CD14-positive monocyte (primary cell): Measurements from ENCODE around the gene CPE. TPM values are rescaled to one million over a fixed set of nuclear protein-coding genes. Genes with fewer than 3 reads are reported as not detected.

Experiments
- DNase-seq, 3 donors: peaks; one replicate each; pipeline ENCODE4 v3.0.0-alpha.2; 2011 to 2022
- H2AFZ ChIP-seq: 2 replicates; pipeline ENCODE4 v1.6.0; 2012; ENCODE audit warnings: mild to moderate bottlenecking, low read depth, low read length, inconsistent platforms; ENCODE audit not compliant: insufficient read depth, poor library complexity, severe bottlenecking
- H3K27ac ChIP-seq, 2 donors: 1 replicate in 1 of 2; 2 replicates in 1 of 2; pipeline ENCODE4 v1.5.1; 2012 to 2013; ENCODE audit warnings: low read length in 2 of 2, control low read depth in 1 of 2, inconsistent platforms in 1 of 2, low read depth in 1 of 2, mild to moderate bottlenecking in 1 of 2
- H3K27me3 ChIP-seq, 2 donors: one replicate each; pipeline versions ENCODE4 v1.6.0 to v1.6.1; 2011 to 2013; ENCODE audit warnings: low read length in 2 of 2; ENCODE audit not compliant: control insufficient read depth in 2 of 2, insufficient read depth in 2 of 2
- H3K36me3 ChIP-seq, 2 donors: replicated peaks in 1 of 2; 1 replicate in 1 of 2; 2 replicates in 1 of 2; pipeline versions ENCODE4 v1.5.1 to v1.6.1; 2012 to 2013; ENCODE audit warnings: low read length in 2 of 2, control low read depth in 1 of 2, inconsistent platforms in 1 of 2, mild to moderate bottlenecking in 1 of 2; ENCODE audit not compliant: insufficient read depth in 2 of 2, control insufficient read depth in 1 of 2
- H3K4me1 ChIP-seq, 2 donors: 1 replicate in 1 of 2; 2 replicates in 1 of 2; pipeline versions ENCODE4 v1.5.1 to v1.6.1; 2012 to 2013; ENCODE audit warnings: low read length in 2 of 2, control low read depth in 1 of 2, inconsistent platforms in 1 of 2, mild to moderate bottlenecking in 1 of 2, moderate library complexity in 1 of 2; ENCODE audit not compliant: insufficient read depth in 2 of 2, control insufficient read depth in 1 of 2
- H3K4me2 ChIP-seq: replicated peaks from 2 replicates; pipeline ENCODE3; 2012; ENCODE audit warnings: low read length, moderate library complexity, mild to moderate bottlenecking; ENCODE audit not compliant: poor library complexity, severe bottlenecking; ENCODE audit errors: extremely low read depth
- H3K4me3 ChIP-seq, 3 experiments: fragments of 200-600 bp in 1 of 3; sonication (generic) in 1 of 3; replicated peaks in 1 of 3; 1 replicate in 2 of 3; 2 replicates in 1 of 3; pipeline ENCODE4 v1.5.1; 2011 to 2013; ENCODE audit warnings: low read length in 3 of 3, mild to moderate bottlenecking in 3 of 3, control low read depth in 2 of 3, low read depth in 2 of 3, inconsistent platforms in 1 of 3, moderate library complexity in 1 of 3
- H3K79me2 ChIP-seq: 2 replicates; pipeline ENCODE4 v1.6.0; 2012; ENCODE audit warnings: mild to moderate bottlenecking, control low read depth, inconsistent platforms, low read length, moderate library complexity; ENCODE audit not compliant: insufficient read depth
- H3K9ac ChIP-seq: 2 replicates; pipeline ENCODE4 v1.6.0; 2017; ENCODE audit warnings: low read length, mild to moderate bottlenecking; ENCODE audit not compliant: insufficient read depth, poor library complexity, severe bottlenecking
- H3K9me3 ChIP-seq, 2 donors: replicated peaks in 1 of 2; 1 replicate in 1 of 2; 2 replicates in 1 of 2; pipeline versions ENCODE4 v1.5.1 to v1.6.1; 2012 to 2013; ENCODE audit warnings: low read length in 2 of 2, control low read depth in 1 of 2; ENCODE audit not compliant: control insufficient read depth in 1 of 2, insufficient read depth in 1 of 2
- H4K20me1 ChIP-seq: 2 replicates; pipeline ENCODE4 v1.6.0; 2012; ENCODE audit warnings: mild to moderate bottlenecking, low read length, control low read depth, moderate library complexity; ENCODE audit not compliant: insufficient read depth
- H3K27ac Mint-ChIP-seq, 7 donors: one replicate each; pipeline ENCODE4 v1.8.0; 2020; ENCODE audit warnings: mild to moderate bottlenecking in 7 of 7, mixed read lengths in 7 of 7, moderate library complexity in 6 of 7, inconsistent platforms in 2 of 7
- H3K27me3 Mint-ChIP-seq, 3 donors: one replicate each; pipeline ENCODE4 v1.8.0; 2021 to 2022; ENCODE audit warnings: low read depth in 3 of 3, mild to moderate bottlenecking in 3 of 3, mixed read lengths in 3 of 3, moderate library complexity in 3 of 3, inconsistent platforms in 1 of 3
- H3K36me3 Mint-ChIP-seq, 2 donors: one replicate each; pipeline ENCODE4 v1.8.0; 2020; ENCODE audit warnings: mixed read lengths in 2 of 2, inconsistent platforms in 1 of 2, mild to moderate bottlenecking in 1 of 2
- H3K4me1 Mint-ChIP-seq: one replicate; pipeline ENCODE4 v1.8.0; 2020; ENCODE audit warnings: mild to moderate bottlenecking, mixed read lengths
- H3K4me3 Mint-ChIP-seq, 2 donors: one replicate each; pipeline ENCODE4 v1.8.0; 2020; ENCODE audit warnings: mild to moderate bottlenecking in 2 of 2, mixed read lengths in 2 of 2, moderate library complexity in 1 of 2
- H3K9me3 Mint-ChIP-seq, 7 donors: one replicate each; pipeline ENCODE4 v1.8.0; 2020 to 2022; ENCODE audit warnings: mixed read lengths in 7 of 7, mild to moderate bottlenecking in 6 of 7, moderate library complexity in 6 of 7, inconsistent platforms in 2 of 7
- CTCF ChIP-seq: fragments of 200-600 bp; IDR thresholded peaks from one replicate; pipeline ENCODE4 v1.8.0; 2022; ENCODE audit warnings: antibody characterized with exemption, mild to moderate bottlenecking
- WGBS: methylation state at CpG from one replicate; pipeline ENCODE4 v1.1.5; 2013; ENCODE audit warnings: missing lambda C conversion rate; ENCODE audit not compliant: insufficient coverage; 5-methylcytosine and 5-hydroxymethylcytosine counted together
- intact Hi-C, 2 donors: fragments of 100-400 bp; cut with micrococcal nuclease; formaldehyde crosslinking; loops; one replicate each; pipeline versions ENCODE4 v1.15.0 to v1.15.1; 2023
- polyA plus RNA-seq, 3 donors: library from polyadenylated mRNA; depleted of rRNA in 1 of 3; unstranded in 2 of 3; stranded (reverse) in 1 of 3; fragments of 300-500 nt in 2 of 3; fragments of >200 nt in 1 of 3; fragmentation: Illumina TruSeq in 2 of 3; gene quantifications; 1 replicate in 2 of 3; 2 replicates in 1 of 3; pipeline ENCODE4 v1.2.3, GENCODE V29; 2012 to 2021

CPE gene
- polyA plus RNA-seq, 3 donors = 0.09 to 0.13 TPM; not detected in 1

DNA sequence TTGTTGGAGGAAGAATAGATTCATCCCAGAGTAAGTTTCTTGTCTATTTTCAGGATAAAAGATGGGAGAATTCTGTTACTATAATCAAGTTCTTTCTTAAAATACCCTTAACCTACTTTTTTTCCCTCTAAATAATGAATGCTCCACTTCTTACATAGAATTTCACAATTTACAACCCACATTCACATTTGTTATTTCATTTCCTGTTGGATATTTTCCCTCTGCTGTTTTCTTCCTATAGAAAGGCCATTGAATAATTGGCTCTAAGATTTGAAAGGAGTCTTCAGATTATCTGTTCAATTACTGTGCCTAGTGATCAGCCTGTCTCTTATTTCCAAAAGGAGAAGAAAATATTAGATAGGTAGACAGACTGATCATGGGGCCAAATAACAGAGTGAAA, 79.7 kb downstream of the CPE start:
- Histone ChIP-seq H2AFZ (no peak overlapping the region), H3K9me3 (no peaks in the 10 kb centered on the region), H3K4me1 (no peaks in the 10 kb centered on the region), H4K20me1 (no peaks in the 10 kb centered on the region), H3K4me3 (no peak overlapping the region), H3K9ac (no peak overlapping the region), H3K27ac (no peak overlapping the region), H3K36me3 (no peaks in the 10 kb centered on the region), H3K79me2 (no peaks in the 10 kb centered on the region), H3K27me3 (no peaks in the 10 kb centered on the region), H3K4me2 (no peak overlapping the region)
- DNase-seq = no peak
- TF ChIP-seq CTCF = no peak
- intact Hi-C loops = no loop called here
- Mint-ChIP-seq H3K4me3 (no peak overlapping the region), H3K36me3 (no peaks in the 10 kb centered on the region), H3K9me3 (no peaks in the 10 kb centered on the region), H3K4me1 (peaks cover 12% of the 10 kb centered on the region), H3K27me3 (peaks cover 0 to 1% (median 0%) of the 10 kb centered on the region in 3 donors), H3K27ac (no peak overlapping the region)

DNA sequence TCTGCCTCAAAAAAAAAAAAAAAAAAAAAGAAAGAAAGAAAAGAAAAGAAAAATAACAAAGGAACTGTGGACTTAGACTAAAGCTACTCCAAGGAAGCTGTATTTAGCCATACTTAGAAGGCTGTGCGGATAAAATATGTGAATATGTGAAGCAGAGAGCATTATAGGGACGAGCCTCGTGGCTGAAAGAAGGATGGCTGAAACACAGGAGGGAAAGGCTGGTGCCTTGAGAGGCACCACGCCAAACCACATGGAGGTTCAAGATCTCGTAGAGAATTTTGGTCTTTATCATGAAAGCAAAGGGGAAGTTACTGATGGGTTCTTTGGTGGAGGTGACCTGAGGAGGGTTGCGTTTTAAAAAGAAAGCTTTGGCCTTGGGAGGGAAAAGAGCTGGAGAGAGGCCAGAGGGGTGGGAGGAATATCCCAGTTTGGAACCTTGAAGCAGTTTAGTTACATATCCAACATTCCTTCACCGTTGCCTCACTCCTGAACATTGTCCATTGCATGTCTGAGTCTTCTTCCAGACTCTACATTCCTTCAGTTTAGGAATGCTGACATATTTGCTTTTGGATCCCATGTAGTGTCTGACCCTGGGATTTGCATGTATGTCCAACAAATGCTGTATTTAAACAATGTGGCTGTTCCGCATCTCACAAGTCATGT, 82.5 kb downstream of the CPE start:
- Mint-ChIP-seq H3K27ac (peak overlapping the region in 1 of 7 donors; percentile 34), H3K36me3 (no peaks in the 10 kb centered on the region), H3K4me1 (peaks cover 12% of the 10 kb centered on the region), H3K4me3 (no peak overlapping the region), H3K9me3 (no peaks in the 10 kb centered on the region), H3K27me3 (no peaks in the 10 kb centered on the region)
- no peaks in the 10 kb centered on the region for H3K9me3 ChIP-seq
- no peak overlapping the region for H3K4me2 ChIP-seq
- no peak overlapping the region for H3K4me3 ChIP-seq
- H3K79me2 ChIP-seq = no peaks in the 10 kb centered on the region
- H3K4me1 ChIP-seq = no peaks in the 10 kb centered on the region
- no peaks in the 10 kb centered on the region for H3K27me3 ChIP-seq
- intact Hi-C loops = no loop called here
- H3K36me3 ChIP-seq = no peaks in the 10 kb centered on the region
- no peak for TF ChIP-seq CTCF
- WGBS = 76% methylated on average over 6 of the region's 8 CpGs
- H3K9ac ChIP-seq = no peak overlapping the region
- no peaks in the 10 kb centered on the region for H4K20me1 ChIP-seq
- no peak overlapping the region for H2AFZ ChIP-seq
- no peak overlapping the region for H3K27ac ChIP-seq
- DNase-seq = no peak
